DOHH2 (cell line): ENCODE measurements around the gene PTPRN2.

Source experiments
- H3F3A ChIP-seq: fragments of 200-600 bp; sonication (generic), shearing (Covaris generic); 2 replicates; pipeline ENCODE4 v1.6.0; 2016; ENCODE audit warnings: antibody characterized with exemption, mild to moderate bottlenecking; ENCODE audit not compliant: control insufficient read depth, insufficient read depth
- H3K27ac ChIP-seq: fragments of 200-600 bp; sonication (generic); 2 replicates; pipeline ENCODE4 v1.5.1; 2014; ENCODE audit warnings: low read depth, mild to moderate bottlenecking, low read length, moderate library complexity
- H3K27me3 ChIP-seq: fragments of 200-600 bp; sonication (generic); 2 replicates; pipeline ENCODE4 v1.6.1; 2014; ENCODE audit warnings: mild to moderate bottlenecking, low read length, mixed read lengths; ENCODE audit not compliant: control insufficient read depth
- H3K36me3 ChIP-seq: fragments of 200-600 bp; sonication (generic); 2 replicates; pipeline ENCODE4 v1.6.1; 2014; ENCODE audit warnings: mild to moderate bottlenecking, low read length, moderate library complexity, mixed read lengths; ENCODE audit not compliant: control insufficient read depth
- H3K4me1 ChIP-seq: fragments of 200-600 bp; sonication (generic); 2 replicates; pipeline ENCODE4 v1.6.1; 2014; ENCODE audit warnings: mild to moderate bottlenecking, low read length, mixed read lengths; ENCODE audit not compliant: control insufficient read depth
- H3K4me2 ChIP-seq: fragments of 200-600 bp; sonication (generic); 2 replicates; pipeline ENCODE4 v1.6.0; 2014; ENCODE audit warnings: mild to moderate bottlenecking, low read length, moderate library complexity
- H3K4me3 ChIP-seq: fragments of 200-600 bp; sonication (generic); 2 replicates; pipeline ENCODE4 v1.5.1; 2014; ENCODE audit warnings: mild to moderate bottlenecking, low read length, mixed read lengths
- H3K79me2 ChIP-seq: fragments of 200-600 bp; sonication (generic); 2 replicates; pipeline ENCODE4 v1.6.1; 2014; ENCODE audit warnings: mild to moderate bottlenecking, low read length, mixed read lengths; ENCODE audit not compliant: control insufficient read depth
- H3K9me2 ChIP-seq: fragments of 200-600 bp; sonication (generic); replicated peaks from 2 replicates; pipeline ENCODE4 v1.6.1; 2014; ENCODE audit warnings: mild to moderate bottlenecking, low read length, mixed read lengths; ENCODE audit not compliant: control insufficient read depth
- H3K9me3 ChIP-seq: fragments of 200-600 bp; sonication (generic); 2 replicates; pipeline ENCODE4 v1.6.1; 2014; ENCODE audit warnings: antibody characterized with exemption, low read length, mixed read lengths; ENCODE audit not compliant: control insufficient read depth, insufficient read depth
- H4K20me1 ChIP-seq: fragments of 200-600 bp; sonication (generic); 2 replicates; pipeline ENCODE4 v1.6.0; 2014; ENCODE audit warnings: low read depth, mild to moderate bottlenecking, antibody characterized with exemption, low read length, moderate library complexity; ENCODE audit not compliant: control insufficient read depth, insufficient read depth
- CTCF ChIP-seq: fragments of 200-600 bp; sonication (generic); IDR thresholded peaks from one replicate; pipeline ENCODE4 v1.5.1; 2014; ENCODE audit warnings: antibody characterized with exemption, mild to moderate bottlenecking, low read depth, low read length; ENCODE audit not compliant: poor library complexity, severe bottlenecking
- EZH2phosphoT487 ChIP-seq: fragments of 200-600 bp; sonication (generic); IDR thresholded peaks from 2 replicates; pipeline ENCODE4 v1.6.1; 2017; ENCODE audit warnings: borderline replicate concordance, mild to moderate bottlenecking, antibody characterized with exemption, low read length, moderate library complexity, mixed read lengths

PTPRN2 gene

GRCh38 chr7:157928808-157929425 lies 658.7 kb downstream of the PTPRN2 start:
- Histone ChIP-seq H3K27ac (no peak overlapping the region), H3K27me3 (no peaks in the 10 kb centered on the region), H3K79me2 (no peaks in the 10 kb centered on the region), H3K9me3 (peaks cover 48% of the 10 kb centered on the region; the same call in 1 of the 2 replicates), H3F3A (no peaks in the 10 kb centered on the region), H3K4me1 (peaks cover 24% of the 10 kb centered on the region), H3K9me2 (no peaks in the 10 kb centered on the region), H3K4me3 (no peak overlapping the region), H3K36me3 (no peaks in the 10 kb centered on the region), H3K4me2 (no peak overlapping the region), H4K20me1 (no peaks in the 10 kb centered on the region)
- TF ChIP-seq CTCF (no peak), EZH2phosphoT487 (no peak)

GRCh38 chr7:157928171-157928794 lies 659.3 kb downstream of the PTPRN2 start:
- H3K4me2 ChIP-seq: no peak overlapping the region
- TF ChIP-seq CTCF (no peak), EZH2phosphoT487 (no peak)

GRCh38 chr7:157927313-157927925 lies 660.2 kb downstream of the PTPRN2 start:
- no peak for TF ChIP-seq EZH2phosphoT487
- TF ChIP-seq CTCF: no peak
- Histone ChIP-seq H3K9me3 (peaks cover 44% of the 10 kb centered on the region; the same call in 1 of the 2 replicates), H3K4me2 (no peak overlapping the region), H3K79me2 (no peaks in the 10 kb centered on the region), H3K27ac (peak overlapping the region; percentile 58), H3K36me3 (no peaks in the 10 kb centered on the region), H3K9me2 (no peaks in the 10 kb centered on the region), H4K20me1 (no peaks in the 10 kb centered on the region), H3K27me3 (no peaks in the 10 kb centered on the region), H3K4me1 (peaks cover 24% of the 10 kb centered on the region), H3F3A (no peaks in the 10 kb centered on the region), H3K4me3 (no peak overlapping the region)

More at GRCh38 chr7:157928171-157928794, 659.3 kb downstream of the PTPRN2 start:
- no peaks in the 10 kb centered on the region for H3K27me3 ChIP-seq
- peaks cover 24% of the 10 kb centered on the region for H3K4me1 ChIP-seq
- no peaks in the 10 kb centered on the region for H3K9me2 ChIP-seq
- peak overlapping the region; percentile 58 for H3K27ac ChIP-seq
- H3K9me3 ChIP-seq: peaks cover 47% of the 10 kb centered on the region; the same call in 1 of the 2 replicates
- no peaks in the 10 kb centered on the region for H3K79me2 ChIP-seq
- H3F3A ChIP-seq: no peaks in the 10 kb centered on the region
- no peaks in the 10 kb centered on the region for H4K20me1 ChIP-seq
- H3K36me3 ChIP-seq: no peaks in the 10 kb centered on the region
- H3K4me3 ChIP-seq: no peak overlapping the region
